H9 (cell line): Measurements from ENCODE around the gene CISD3. TPM values are rescaled to one million over a fixed set of nuclear protein-coding genes. Genes with fewer than 3 reads are reported as not detected.

Experiments
- DNase-seq: peaks from one replicate; pipeline ENCODE4 v3.0.0-alpha.2; 2017
- H2AFZ ChIP-seq: one replicate; pipeline ENCODE4 v1.6.1; 2013; ENCODE audit warnings: mild to moderate bottlenecking, low read length, control low read depth, moderate library complexity
- H2AK5ac ChIP-seq: 2 replicates; pipeline ENCODE4 v1.6.1; 2013; ENCODE audit warnings: low read length, control low read depth, mixed read lengths; ENCODE audit not compliant: insufficient read length
- H2BK120ac ChIP-seq: one replicate; pipeline ENCODE4 v1.6.1; 2013; ENCODE audit warnings: low read depth, mild to moderate bottlenecking, low read length, control low read depth, inconsistent platforms; ENCODE audit not compliant: poor library complexity, severe bottlenecking
- H2BK12ac ChIP-seq: 2 replicates; pipeline ENCODE4 v1.6.1; 2013; ENCODE audit warnings: low read length, control low read depth, mixed read lengths, low read depth; ENCODE audit not compliant: insufficient read length
- H2BK15ac ChIP-seq: 2 replicates; pipeline ENCODE4 v1.6.1; 2013; ENCODE audit warnings: low read depth, low read length, control low read depth
- H2BK20ac ChIP-seq: one replicate; pipeline ENCODE4 v1.6.1; 2013; ENCODE audit warnings: low read depth, mild to moderate bottlenecking, low read length, control low read depth, inconsistent platforms; ENCODE audit not compliant: poor library complexity, severe bottlenecking
- H2BK5ac ChIP-seq: 2 replicates; pipeline ENCODE4 v1.6.1; 2013; ENCODE audit warnings: low read length, control low read depth, mixed read lengths; ENCODE audit not compliant: insufficient read length
- H3K14ac ChIP-seq: 2 replicates; pipeline ENCODE4 v1.6.1; 2013; ENCODE audit warnings: low read length, control low read depth; ENCODE audit not compliant: insufficient read depth
- H3K18ac ChIP-seq: 2 replicates; pipeline ENCODE4 v1.6.1; 2013; ENCODE audit warnings: low read depth, mild to moderate bottlenecking, mixed read lengths, low read length, control low read depth; ENCODE audit not compliant: insufficient read length
- H3K23ac ChIP-seq: 2 replicates; pipeline ENCODE4 v1.6.1; 2013; ENCODE audit warnings: low read length, control low read depth, mixed read lengths, low read depth; ENCODE audit not compliant: insufficient read length
- H3K23me2 ChIP-seq: 2 replicates; pipeline ENCODE4 v1.6.1; 2013; ENCODE audit warnings: low read depth, mild to moderate bottlenecking, mixed read lengths, low read length, control low read depth; ENCODE audit not compliant: insufficient read length, poor library complexity, severe bottlenecking
- H3K27ac ChIP-seq: 2 replicates; pipeline ENCODE4 v1.5.1; 2013; ENCODE audit warnings: low read length, control low read depth, mixed read lengths, low read depth; ENCODE audit not compliant: insufficient read length
- H3K27me3 ChIP-seq: 2 replicates; pipeline ENCODE4 v1.6.1; 2013; ENCODE audit warnings: low read length, control low read depth, inconsistent platforms; ENCODE audit not compliant: insufficient read depth
- H3K4ac ChIP-seq: 2 replicates; pipeline ENCODE4 v1.6.1; 2013; ENCODE audit warnings: low read depth, mild to moderate bottlenecking, control low read depth, inconsistent platforms, low read length, moderate library complexity
- H3K4me1 ChIP-seq: 2 replicates; pipeline ENCODE4 v1.6.1; 2013; ENCODE audit warnings: low read length, control low read depth, inconsistent platforms; ENCODE audit not compliant: insufficient read depth
- H3K4me2 ChIP-seq: 2 replicates; pipeline ENCODE4 v1.6.1; 2013; ENCODE audit warnings: low read length, control low read depth, mixed read lengths; ENCODE audit not compliant: insufficient read length, insufficient read depth
- H3K56ac ChIP-seq: 2 replicates; pipeline ENCODE4 v1.6.1; 2013; ENCODE audit warnings: low read depth, mild to moderate bottlenecking, mixed read lengths, low read length, control low read depth; ENCODE audit not compliant: insufficient read length
- H3K79me1 ChIP-seq: 2 replicates; pipeline ENCODE4 v1.6.1; 2013; ENCODE audit warnings: low read depth, mild to moderate bottlenecking, moderate library complexity, low read length, control low read depth, inconsistent platforms; ENCODE audit not compliant: insufficient read depth, poor library complexity, severe bottlenecking
- H3K79me2 ChIP-seq: 2 replicates; pipeline ENCODE4 v1.6.1; 2013; ENCODE audit warnings: low read length, control low read depth, inconsistent platforms; ENCODE audit not compliant: insufficient read depth
- H3K9ac ChIP-seq: 2 replicates; pipeline ENCODE4 v1.6.1; 2013; ENCODE audit warnings: low read length, control low read depth, mixed read lengths; ENCODE audit not compliant: insufficient read length; ENCODE audit errors: extremely low read depth
- H3K9me3 ChIP-seq: one replicate; pipeline ENCODE4 v1.6.1; 2013; ENCODE audit warnings: low read depth, low read length, inconsistent platforms; ENCODE audit not compliant: control insufficient read depth
- H3T11ph ChIP-seq: one replicate; pipeline ENCODE4 v1.6.1; 2013; ENCODE audit warnings: mild to moderate bottlenecking, low read length, control low read depth, inconsistent platforms
- H4K20me1 ChIP-seq: one replicate; pipeline ENCODE4 v1.6.1; 2013; ENCODE audit not compliant: control insufficient read depth, insufficient read length, insufficient read depth
- H4K5ac ChIP-seq: 2 replicates; pipeline ENCODE4 v1.6.1; 2013; ENCODE audit warnings: low read depth, mild to moderate bottlenecking, mixed read lengths, low read length, control low read depth; ENCODE audit not compliant: insufficient read length
- H4K8ac ChIP-seq: replicated peaks from 2 replicates; pipeline ENCODE4 v1.6.1; 2013; ENCODE audit warnings: low read length, control low read depth, mixed read lengths, low read depth; ENCODE audit not compliant: insufficient read length
- H4K91ac ChIP-seq: 2 replicates; pipeline ENCODE4 v1.6.1; 2013; ENCODE audit warnings: low read depth, mild to moderate bottlenecking, moderate library complexity, mixed read lengths, low read length, control low read depth; ENCODE audit not compliant: insufficient read length
- H3K27ac Mint-ChIP-seq, 3 experiments: 2 replicates in 2 of 3; 3 replicates in 1 of 3; pipeline ENCODE4 v1.8.0; 2020 to 2021; ENCODE audit warnings: mixed read lengths in 3 of 3, mild to moderate bottlenecking in 1 of 3, moderate library complexity in 1 of 3
- H3K27me3 Mint-ChIP-seq: 2 replicates; pipeline ENCODE4 v1.8.0; 2021; ENCODE audit warnings: low read depth, mild to moderate bottlenecking, moderate library complexity, mixed read lengths
- H3K36me3 Mint-ChIP-seq, 3 experiments: 2 replicates in 2 of 3; 3 replicates in 1 of 3; pipeline ENCODE4 v1.8.0; 2020 to 2021; ENCODE audit warnings: low read depth in 3 of 3, mixed read lengths in 3 of 3; ENCODE audit not compliant: insufficient read depth in 1 of 3
- H3K4me1 Mint-ChIP-seq, 2 experiments: 2 replicates each; pipeline ENCODE4 v1.8.0; 2020; ENCODE audit warnings: mixed read lengths in 2 of 2
- H3K4me3 Mint-ChIP-seq, 2 experiments: 2 replicates in 1 of 2; 3 replicates in 1 of 2; pipeline ENCODE4 v1.8.0; 2020 to 2021; ENCODE audit warnings: mild to moderate bottlenecking in 2 of 2, mixed read lengths in 2 of 2, moderate library complexity in 1 of 2
- H3K9me3 Mint-ChIP-seq, 2 experiments: 2 replicates in 1 of 2; 3 replicates in 1 of 2; pipeline ENCODE4 v1.8.0; 2020; ENCODE audit warnings: mild to moderate bottlenecking in 2 of 2, mixed read lengths in 2 of 2, moderate library complexity in 1 of 2
- CTCF ChIP-seq: fragments of 200-600 bp; sonication (generic); conservative IDR thresholded peaks from 3 replicates; pipeline ENCODE4 v1.8.0; 2021; ENCODE audit warnings: antibody characterized with exemption, mild to moderate bottlenecking
- WGBS: extraction: QIAGEN DNeasy Blood & Tissue Kit; methylation state at CpG from one replicate; pipeline ENCODE4 v1.1.7; 2013; ENCODE audit warnings: missing lambda C conversion rate, low lambda C conversion rate, mixed read lengths; ENCODE audit not compliant: insufficient read length; ENCODE audit errors: extremely low coverage; 5-methylcytosine and 5-hydroxymethylcytosine counted together
- total RNA-seq: library from RNA; stranded (reverse); gene quantifications from 2 replicates; pipeline ENCODE4 v1.2.1, GENCODE V29; 2021

Gene CISD3
- total RNA-seq, 1 experiment from 2014 or later, result 10.7 TPM

- no peak overlapping the region for H2AK5ac ChIP-seq
- no peaks in the 10 kb centered on the region for H3K9me3 ChIP-seq
- WGBS, result no CpG with 5 or more reads among the region's 6 CpGs
- H3K79me1 ChIP-seq, result no peaks in the 10 kb centered on the region
- Mint-ChIP-seq H3K27me3 (no peaks in the 10 kb centered on the region), H3K27ac (no peak overlapping the region), H3K36me3 (peaks cover 45 to 96% (median 77%) of the 10 kb centered on the region in 3 experiments), H3K9me3 (no peaks in the 10 kb centered on the region), H3K4me1 (no peaks in the 10 kb centered on the region), H3K4me3 (no peak overlapping the region)
- H2BK120ac ChIP-seq, result no peak overlapping the region
- no peak overlapping the region for H2BK12ac ChIP-seq
- no peaks in the 10 kb centered on the region for H3K23me2 ChIP-seq
- no peak overlapping the region for H3T11ph ChIP-seq
- H4K8ac ChIP-seq, result no peak overlapping the region
- no peak overlapping the region for H3K14ac ChIP-seq
- no peak overlapping the region for H4K91ac ChIP-seq
- H2AFZ ChIP-seq, result no peak overlapping the region
- no peak overlapping the region for H3K18ac ChIP-seq
- H4K20me1 ChIP-seq, result no peaks in the 10 kb centered on the region
- H3K4me1 ChIP-seq, result no peaks in the 10 kb centered on the region
- H2BK5ac ChIP-seq, result no peak overlapping the region
- H3K27ac ChIP-seq, result no peak overlapping the region
- no peak overlapping the region for H2BK20ac ChIP-seq
- H3K27me3 ChIP-seq, result no peaks in the 10 kb centered on the region
- no peak overlapping the region for H2BK15ac ChIP-seq
- H3K23ac ChIP-seq, result no peak overlapping the region
- H3K56ac ChIP-seq, result no peak overlapping the region
- no peak for DNase-seq
- TF ChIP-seq CTCF, result no peak
- no peak overlapping the region for H3K4me2 ChIP-seq
- no peak overlapping the region for H3K4ac ChIP-seq
- H3K79me2 ChIP-seq, result no peaks in the 10 kb centered on the region
- no peak overlapping the region for H3K9ac ChIP-seq
- H4K5ac ChIP-seq, result no peak overlapping the region
Measured at GRCh38 chr17:38768417-38768816, 38.3 kb downstream of the CISD3 start.
